ENCODE data around the gene CTDSPL.

Gene CTDSPL

GRCh38 chr3:37991109-37991508 lies 129.4 kb downstream of the CTDSPL start:
- no peak for DNase-seq

- DNase-seq, result no peak
These were observed 130.1 kb downstream of the CTDSPL start for GRCh38 chr3:37991823-37992222.

GRCh38 chr3:37992271-37993066 lies 130.8 kb downstream of the CTDSPL start:
- DNase-seq, result no peak

GRCh38 chr3:37993067-37993455 lies 131.4 kb downstream of the CTDSPL start:
- DNase-seq, result no peak

GRCh38 chr3:37993460-37993819 lies 131.8 kb downstream of the CTDSPL start:
- no peak for DNase-seq

- peak; percentile 92 for DNase-seq
These were observed 132.3 kb downstream of the CTDSPL start for GRCh38 chr3:37993820-37994638.

- DNase-seq, result peak; percentile 49
These were observed 132.9 kb downstream of the CTDSPL start for GRCh38 chr3:37994639-37994972.

- no peak for DNase-seq
These were observed 134.3 kb downstream of the CTDSPL start for GRCh38 chr3:37995652-37996641.

GRCh38 chr3:37996785-37997301 lies 135.2 kb downstream of the CTDSPL start:
- DNase-seq, result peak; percentile 94

GRCh38 chr3:37997342-37997741 lies 135.7 kb downstream of the CTDSPL start:
- no peak for DNase-seq

GRCh38 chr3:37997791-37998370 lies 136.2 kb downstream of the CTDSPL start:
- no peak for DNase-seq

- no peak for DNase-seq
These were observed 138.2 kb downstream of the CTDSPL start for GRCh38 chr3:37999836-38000235.

- DNase-seq, result no peak
These were observed 138.7 kb downstream of the CTDSPL start for GRCh38 chr3:38000242-38000916.

- DNase-seq, result no peak
These were observed 139.3 kb downstream of the CTDSPL start for GRCh38 chr3:38000965-38001455.

- peak; percentile 47 for DNase-seq
These were observed 139.9 kb downstream of the CTDSPL start for GRCh38 chr3:38001456-38002081.

GRCh38 chr3:38002291-38002876 lies 140.7 kb downstream of the CTDSPL start:
- no peak for DNase-seq

- no peak for DNase-seq
These were observed 141.3 kb downstream of the CTDSPL start for GRCh38 chr3:38002940-38003339.

GRCh38 chr3:38003371-38003816 lies 141.7 kb downstream of the CTDSPL start:
- DNase-seq, result peak; percentile 72

- no peak for DNase-seq
These were observed 142.2 kb downstream of the CTDSPL start for GRCh38 chr3:38003817-38004414.

- peak; percentile 85 for DNase-seq
These were observed 142.9 kb downstream of the CTDSPL start for GRCh38 chr3:38004415-38005075.

Data from hematopoietic multipotent progenitor cell treated with erythropoietin and hydrocortisone succinate and interleukin-3 and kit ligand, for 4 days (in vitro differentiated cells).